Endometrium (tissue), 2 donors: ENCODE results near the gene SOCS7.

Source experiments
- FAIRE-seq: peaks from 2 replicates; lab custom pipeline; 2012; peaks lifted over from hg19 to GRCh38; lab: Jason Lieb, UNC
- donor health status: control.
- donor health status: control.

The SOCS7 gene

GRCh38 chr17:38440614-38441397 is 89.2 kb downstream of the SOCS7 start:
- no peak for FAIRE-seq

- FAIRE-seq: no peak
Measured at GRCh38 chr17:38441429-38442061, 89.9 kb downstream of the SOCS7 start.

GRCh38 chr17:38442548-38442947 is 90.9 kb downstream of the SOCS7 start:
- FAIRE-seq: no peak

GRCh38 chr17:38443356-38444031 is 91.8 kb downstream of the SOCS7 start:
- no peak for FAIRE-seq

- FAIRE-seq: no peak
Measured at GRCh38 chr17:38444151-38444550, 92.5 kb downstream of the SOCS7 start.

- no peak for FAIRE-seq
Measured at GRCh38 chr17:38447502-38448085, 96.0 kb downstream of the SOCS7 start.

GRCh38 chr17:38448208-38448771 is 96.6 kb downstream of the SOCS7 start:
- no peak for FAIRE-seq

- no peak for FAIRE-seq
Measured at GRCh38 chr17:38449364-38449763, 97.7 kb downstream of the SOCS7 start.

GRCh38 chr17:38450557-38451029 is 98.9 kb downstream of the SOCS7 start:
- no peak for FAIRE-seq

- no peak for FAIRE-seq
Measured at GRCh38 chr17:38451030-38451839, 99.6 kb downstream of the SOCS7 start.

- FAIRE-seq: no peak
Measured at GRCh38 chr17:38451840-38452529, 100.3 kb downstream of the SOCS7 start.

GRCh38 chr17:38452719-38453118 is 101.1 kb downstream of the SOCS7 start:
- no peak for FAIRE-seq

GRCh38 chr17:38453951-38454421 is 102.3 kb downstream of the SOCS7 start:
- no peak for FAIRE-seq

GRCh38 chr17:38454532-38454931 is 102.9 kb downstream of the SOCS7 start:
- no peak for FAIRE-seq
